ENCODE measurements around the gene ACSF3. TPM values are rescaled to one million over a fixed set of nuclear protein-coding genes. Genes with fewer than 3 reads are reported as not detected.

Gene ACSF3
- total RNA-seq, 4 donors from 2014 or later, result 17.8 to 20.7 (median 19.4) TPM

GRCh38 chr16:89115216-89115861 is 21.7 kb downstream of the ACSF3 start:
- no peak for ATAC-seq
- intact Hi-C loops (cut with DNase I; ENCODE audit: low total_unique reads), result no loop called here
- H3K4me1 ChIP-seq, result no peaks in the 10 kb centered on the region
- H3K27me3 ChIP-seq, result no peaks in the 10 kb centered on the region
- in situ Hi-C loops (cut with MboI; ENCODE audit: low sequenced_read_pairs in 4 of 4), result no loop called here
- DNase-seq, result peak; percentile 40 to 51
- H3K27ac ChIP-seq, result no peak overlapping the region
- peak in 1 of 2 donors; percentile 21 for TF ChIP-seq POLR2A (IDR thresholded peaks at IDR 0.05)
- TF ChIP-seq, protein P1, sequence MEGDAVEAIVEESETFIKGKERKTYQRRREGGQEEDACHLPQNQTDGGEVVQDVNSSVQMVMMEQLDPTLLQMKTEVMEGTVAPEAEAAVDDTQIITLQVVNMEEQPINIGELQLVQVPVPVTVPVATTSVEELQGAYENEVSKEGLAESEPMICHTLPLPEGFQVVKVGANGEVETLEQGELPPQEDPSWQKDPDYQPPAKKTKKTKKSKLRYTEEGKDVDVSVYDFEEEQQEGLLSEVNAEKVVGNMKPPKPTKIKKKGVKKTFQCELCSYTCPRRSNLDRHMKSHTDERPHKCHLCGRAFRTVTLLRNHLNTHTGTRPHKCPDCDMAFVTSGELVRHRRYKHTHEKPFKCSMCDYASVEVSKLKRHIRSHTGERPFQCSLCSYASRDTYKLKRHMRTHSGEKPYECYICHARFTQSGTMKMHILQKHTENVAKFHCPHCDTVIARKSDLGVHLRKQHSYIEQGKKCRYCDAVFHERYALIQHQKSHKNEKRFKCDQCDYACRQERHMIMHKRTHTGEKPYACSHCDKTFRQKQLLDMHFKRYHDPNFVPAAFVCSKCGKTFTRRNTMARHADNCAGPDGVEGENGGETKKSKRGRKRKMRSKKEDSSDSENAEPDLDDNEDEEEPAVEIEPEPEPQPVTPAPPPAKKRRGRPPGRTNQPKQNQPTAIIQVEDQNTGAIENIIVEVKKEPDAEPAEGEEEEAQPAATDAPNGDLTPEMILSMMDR (IDR thresholded peaks at IDR 0.05 in 4 of 5, conservative IDR thresholded peaks at IDR 0.05 in 1 of 5), result no peak
- H3K4me3 ChIP-seq, result peak overlapping the region in 1 of 4 donors; percentile 0
- H3K36me3 ChIP-seq, result peaks cover 0 to 85% of the 10 kb centered on the region in 2 donors
- no peaks in the 10 kb centered on the region for H3K9me3 ChIP-seq

DNA sequence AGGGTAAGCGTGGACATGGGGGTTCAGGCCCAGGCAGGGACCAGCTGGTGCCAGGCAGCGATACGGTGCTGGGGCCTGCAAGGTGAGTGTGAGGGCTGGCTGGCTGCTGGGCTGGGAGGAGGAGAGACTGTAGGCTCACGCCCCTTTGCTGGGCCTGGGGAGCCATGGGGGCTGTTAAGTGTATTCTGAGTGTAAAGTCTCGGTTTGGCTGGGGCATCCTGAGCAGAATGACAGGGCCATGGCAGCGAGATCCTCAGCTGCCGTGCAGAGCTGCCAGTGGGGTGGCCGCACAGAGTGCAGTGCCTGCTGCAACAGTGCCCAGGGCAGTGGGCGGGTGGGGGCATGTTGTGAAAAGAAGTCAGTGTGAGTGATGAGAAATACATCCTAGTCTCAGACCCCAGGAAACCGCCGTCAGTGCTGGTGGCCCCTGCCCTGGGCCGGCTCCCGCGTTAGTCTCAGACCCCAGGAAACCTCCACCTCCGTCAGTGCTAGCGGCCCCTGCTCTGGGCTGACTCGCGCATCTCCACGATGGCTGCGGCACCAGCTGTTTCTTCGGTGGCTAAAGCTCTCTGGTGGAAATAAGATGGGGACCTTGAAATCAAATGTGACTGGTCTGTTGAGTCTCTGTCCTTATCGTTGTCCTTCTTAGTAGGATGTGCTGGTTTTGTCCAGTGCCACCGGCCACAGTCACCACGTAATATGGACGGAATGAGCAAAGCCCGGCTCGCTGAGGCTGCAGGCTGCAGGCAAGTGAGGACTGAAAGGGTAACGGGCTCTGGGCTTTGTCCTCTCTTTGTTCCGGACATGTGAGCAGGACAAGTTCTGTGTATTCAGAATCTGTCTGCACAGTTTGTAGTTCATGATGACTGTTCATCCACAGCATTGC is 22.9 kb downstream of the ACSF3 start:
- H3K4me3 ChIP-seq, result no peak overlapping the region
- peaks cover 0 to 93% of the 10 kb centered on the region in 2 donors for H3K36me3 ChIP-seq
- ATAC-seq (no peak), DNase-seq (no peak)
- H3K9me3 ChIP-seq, result no peaks in the 10 kb centered on the region
- in situ Hi-C loops (cut with MboI; ENCODE audit: low sequenced_read_pairs in 4 of 4) (no loop called here), intact Hi-C loops (cut with DNase I; ENCODE audit: low total_unique reads) (no loop called here)
- H3K27ac ChIP-seq, result no peak overlapping the region
- no peaks in the 10 kb centered on the region for H3K4me1 ChIP-seq
- no peaks in the 10 kb centered on the region for H3K27me3 ChIP-seq
- TF ChIP-seq, protein P1 (IDR thresholded peaks at IDR 0.05 in 4 of 5, conservative IDR thresholded peaks at IDR 0.05 in 1 of 5), result no peak
- TF ChIP-seq POLR2A (IDR thresholded peaks at IDR 0.05), result no peak

DNA sequence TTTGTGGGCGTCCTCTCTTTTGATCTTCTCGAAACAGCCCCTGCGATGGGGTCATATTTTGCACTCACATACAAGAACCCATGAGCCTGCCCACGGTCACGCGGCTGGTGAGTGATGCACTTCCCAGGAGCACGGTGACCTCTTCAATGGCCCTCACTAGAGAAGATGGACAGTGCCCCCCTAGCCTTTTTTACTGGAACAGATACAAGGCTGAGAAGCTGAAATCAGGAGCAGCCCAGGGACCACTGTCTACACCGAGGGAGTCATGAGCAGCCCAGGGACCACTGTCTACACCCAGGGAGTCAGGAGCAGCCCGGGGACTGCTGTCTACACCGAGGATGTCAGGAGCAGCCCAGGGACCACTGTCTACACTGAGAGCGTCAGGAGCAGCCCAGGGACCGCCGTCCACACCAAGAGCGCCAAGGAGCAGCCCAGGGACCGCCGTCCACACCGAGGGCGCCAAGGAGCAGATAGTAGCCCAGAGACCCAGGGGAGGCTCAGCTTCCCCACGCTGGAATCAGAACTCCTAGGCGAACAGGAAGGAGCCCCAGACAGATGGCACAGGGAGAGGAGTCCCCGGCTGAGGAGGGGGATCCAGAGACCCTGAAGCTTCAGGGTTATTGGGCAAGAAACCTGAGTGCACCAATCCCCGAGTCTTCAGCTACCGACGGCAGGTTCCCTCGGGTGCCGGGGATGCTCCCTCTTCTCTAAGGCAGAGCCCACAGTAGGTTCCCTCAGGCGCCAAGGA is 23.7 kb downstream of the ACSF3 start:
- DNase-seq (no peak), ATAC-seq (no peak)
- Histone ChIP-seq H3K4me3 (no peak overlapping the region), H3K27ac (no peak overlapping the region), H3K36me3 (peaks cover 0 to 88% of the 10 kb centered on the region in 2 donors), H3K9me3 (no peaks in the 10 kb centered on the region), H3K27me3 (no peaks in the 10 kb centered on the region), H3K4me1 (no peaks in the 10 kb centered on the region)
- no peak for TF ChIP-seq POLR2A (IDR thresholded peaks at IDR 0.05)
- TF ChIP-seq, protein P1 (IDR thresholded peaks at IDR 0.05 in 4 of 5, conservative IDR thresholded peaks at IDR 0.05 in 1 of 5), result no peak
- intact Hi-C loops (cut with DNase I; ENCODE audit: low total_unique reads), result no loop called here
- in situ Hi-C loops (cut with MboI; ENCODE audit: low sequenced_read_pairs in 4 of 4), result no loop called here

- intact Hi-C loops (cut with DNase I; ENCODE audit: low total_unique reads), result no loop called here
- TF ChIP-seq, protein P1 (IDR thresholded peaks at IDR 0.05 in 4 of 5, conservative IDR thresholded peaks at IDR 0.05 in 1 of 5), result no peak
- TF ChIP-seq POLR2A (IDR thresholded peaks at IDR 0.05), result no peak
Observed at GRCh38 chr16:89117975-89118289, 24.3 kb downstream of the ACSF3 start.

More at GRCh38 chr16:89117975-89118289, 24.3 kb downstream of the ACSF3 start:
- Histone ChIP-seq H3K27ac (no peak overlapping the region), H3K9me3 (no peaks in the 10 kb centered on the region), H3K36me3 (peaks cover 0 to 83% of the 10 kb centered on the region in 2 donors), H3K27me3 (no peaks in the 10 kb centered on the region), H3K4me1 (no peaks in the 10 kb centered on the region), H3K4me3 (no peak overlapping the region)
- ATAC-seq (no peak), DNase-seq (no peak)
- in situ Hi-C loops (cut with MboI; ENCODE audit: low sequenced_read_pairs in 4 of 4), result no loop called here

Measured in gastrocnemius medialis (tissue), 4 donors.